ENCODE measurements around the gene AUH. TPM values are rescaled to one million over a fixed set of nuclear protein-coding genes. Genes with fewer than 3 reads are reported as not detected.
A peak's percentile ranks its signal among the peaks of the same experiment; 100 is the strongest.

Gene AUH
- total and polyA plus RNA-seq, 9 of the 15 experiments (the other 6 are each of a cell fraction or from before 2014, with no cell fraction given): 3.4 to 29.0 (median 10.1) TPM

GRCh38 chr9:91234523-91234922 is 127.2 kb downstream of the AUH start (continued):
- peak; percentile 84 for TF ChIP-seq REST (IDR thresholded peaks at IDR 0.05; ENCODE audit: borderline replicate concordance)
- no peak for TF ChIP-seq REST (CRISPR knock-in tag; IDR thresholded peaks at IDR 0.05; ENCODE audit: low read depth)
- no peak for TF ChIP-seq ELF2 (CRISPR knock-in tag; IDR thresholded peaks at IDR 0.05)
- peak; percentile 81 for TF ChIP-seq EHMT2 (IDR thresholded peaks at IDR 0.05)
- TF ChIP-seq EP400 (IDR thresholded peaks at IDR 0.05): no peak
- peak; percentile 52; the same call in 1 of the 2 replicates for TF ChIP-seq MIER1 (IDR thresholded peaks at IDR 0.05; ENCODE audit: low read depth)
- no peak for TF ChIP-seq MYC (IDR thresholded peaks at IDR 0.05; ENCODE audit: low read depth, low read length)
- TF ChIP-seq MYC (CRISPR knock-in tag; IDR thresholded peaks at IDR 0.05; ENCODE audit: borderline replicate concordance, low read depth): no peak
- no peak for TF ChIP-seq RBBP5 (IDR thresholded peaks at IDR 0.05; ENCODE audit: borderline replicate concordance, insufficient read depth, low read length, poor library complexity, severe bottlenecking)
- TF ChIP-seq SMAD2 (IDR thresholded peaks at IDR 0.05; ENCODE audit: low read depth, low read length): no peak
- no peak for TF ChIP-seq HEY1 (CRISPR knock-in tag; IDR thresholded peaks at IDR 0.05; ENCODE audit: borderline replicate concordance)
- no peak for TF ChIP-seq EZH2 (IDR thresholded peaks at IDR 0.05; ENCODE audit: borderline replicate concordance, low read depth, low read length)
- TF ChIP-seq KLF16 (IDR thresholded peaks at IDR 0.05): no peak
- TF ChIP-seq ARID2 (IDR thresholded peaks at IDR 0.05): no peak
- no peak for TF ChIP-seq U2AF1 (optimal IDR thresholded peaks at IDR 0.05; ENCODE audit: low read depth, low read length)

All from K562 (cell line).